Amniotic stem cell (primary cell): ENCODE results near the gene ZNF710.

ENCODE experiments used
- DNase-seq: peaks from one replicate; lab custom pipeline; 2025; lab: John Stamatoyannopoulos, UW

Gene ZNF710

GRCh38 chr15:90039996-90040395 is 38.9 kb downstream of the ZNF710 start:
- no peak for DNase-seq

DNA sequence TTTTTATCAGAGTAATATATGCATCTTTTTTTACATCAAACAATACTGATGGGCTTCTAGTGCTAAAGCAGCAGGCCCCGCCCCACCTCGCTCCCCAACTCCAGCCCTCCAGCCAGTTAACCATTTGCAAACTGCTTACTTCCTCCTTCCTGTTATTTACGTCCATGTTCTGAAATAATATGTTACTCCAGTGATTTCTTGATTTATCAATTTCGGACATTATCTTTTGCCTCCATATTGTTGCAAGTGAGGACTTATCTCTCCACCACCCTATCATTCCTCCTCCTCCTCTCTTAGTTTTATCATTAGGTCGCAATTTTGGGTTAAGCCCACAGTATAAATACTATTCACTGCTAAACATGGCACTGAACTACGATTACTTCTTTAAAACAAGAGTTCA is 39.5 kb downstream of the ZNF710 start:
- no peak for DNase-seq

DNA sequence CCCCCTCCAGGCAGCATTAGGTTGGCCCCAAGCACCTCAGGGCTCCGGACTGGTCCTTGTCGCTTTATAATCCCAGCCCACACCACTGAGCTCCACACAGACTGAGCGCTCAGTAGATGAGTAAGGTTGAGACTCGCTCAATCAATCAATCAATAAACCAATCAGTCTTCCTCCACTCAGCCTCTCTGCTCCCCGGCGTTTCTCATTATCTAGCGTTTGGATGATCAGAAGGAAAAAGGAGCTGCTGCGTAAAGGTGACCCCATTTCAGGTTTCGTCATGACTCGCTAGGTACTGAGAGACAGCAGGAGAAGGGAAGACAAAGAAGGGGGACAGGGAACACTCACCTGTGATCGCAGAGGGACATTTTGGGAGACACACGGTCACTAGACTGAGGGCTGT is 41.2 kb downstream of the ZNF710 start:
- DNase-seq: no peak

- DNase-seq: no peak
These were observed 41.8 kb downstream of the ZNF710 start for GRCh38 chr15:90042766-90043529.

DNA sequence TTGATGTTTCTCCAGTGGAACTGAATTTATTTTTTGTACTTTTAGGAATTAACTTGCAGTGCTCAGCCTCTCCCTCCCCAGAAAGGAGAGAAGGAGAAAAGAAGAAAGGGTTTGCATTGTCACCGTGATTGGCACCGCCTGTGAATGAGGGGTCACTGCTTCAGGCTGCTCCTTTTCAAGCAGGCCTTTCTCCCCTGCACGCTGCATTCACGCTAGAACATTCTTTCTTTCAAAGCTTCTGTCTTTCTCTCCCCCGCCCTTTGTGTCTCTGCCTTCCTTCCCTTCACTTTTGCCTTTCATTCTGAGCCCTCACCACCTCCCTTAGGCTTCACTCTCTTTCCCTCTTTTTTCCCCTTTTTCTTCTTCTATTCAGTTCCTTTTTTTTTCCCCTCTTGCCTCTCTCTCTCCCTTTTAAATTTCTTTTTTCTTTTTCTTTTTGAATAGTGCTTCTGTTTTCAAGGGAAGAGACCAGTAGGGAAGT is 42.4 kb downstream of the ZNF710 start:
- DNase-seq: no peak

GRCh38 chr15:90044191-90044590 is 43.1 kb downstream of the ZNF710 start:
- no peak for DNase-seq

DNA sequence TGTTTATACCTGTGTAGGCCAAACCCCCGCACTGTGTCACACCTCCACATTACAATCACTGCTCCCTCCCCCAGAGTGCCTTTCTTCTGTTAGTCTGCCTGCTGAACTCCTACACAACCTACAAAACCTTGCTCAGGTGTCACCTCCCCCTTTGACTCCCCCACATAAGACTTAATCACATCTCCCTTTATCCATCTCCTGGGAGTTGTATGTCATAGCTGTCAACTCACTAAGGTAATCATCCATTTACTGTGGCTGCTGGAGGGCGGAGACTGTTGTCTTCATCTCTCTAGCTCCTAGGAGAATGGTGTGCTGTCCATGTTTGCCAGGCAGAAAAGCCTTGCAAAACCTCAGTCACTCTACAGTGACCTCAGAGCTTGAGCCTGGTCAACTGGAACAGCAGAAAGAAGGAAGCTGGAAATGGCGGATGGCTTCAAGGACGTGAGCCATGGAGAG is 43.8 kb downstream of the ZNF710 start:
- no peak for DNase-seq

- DNase-seq: no peak
These were observed 45.2 kb downstream of the ZNF710 start for GRCh38 chr15:90046289-90046688.

- DNase-seq: no peak
These were observed 45.8 kb downstream of the ZNF710 start for GRCh38 chr15:90046911-90047392.

DNA sequence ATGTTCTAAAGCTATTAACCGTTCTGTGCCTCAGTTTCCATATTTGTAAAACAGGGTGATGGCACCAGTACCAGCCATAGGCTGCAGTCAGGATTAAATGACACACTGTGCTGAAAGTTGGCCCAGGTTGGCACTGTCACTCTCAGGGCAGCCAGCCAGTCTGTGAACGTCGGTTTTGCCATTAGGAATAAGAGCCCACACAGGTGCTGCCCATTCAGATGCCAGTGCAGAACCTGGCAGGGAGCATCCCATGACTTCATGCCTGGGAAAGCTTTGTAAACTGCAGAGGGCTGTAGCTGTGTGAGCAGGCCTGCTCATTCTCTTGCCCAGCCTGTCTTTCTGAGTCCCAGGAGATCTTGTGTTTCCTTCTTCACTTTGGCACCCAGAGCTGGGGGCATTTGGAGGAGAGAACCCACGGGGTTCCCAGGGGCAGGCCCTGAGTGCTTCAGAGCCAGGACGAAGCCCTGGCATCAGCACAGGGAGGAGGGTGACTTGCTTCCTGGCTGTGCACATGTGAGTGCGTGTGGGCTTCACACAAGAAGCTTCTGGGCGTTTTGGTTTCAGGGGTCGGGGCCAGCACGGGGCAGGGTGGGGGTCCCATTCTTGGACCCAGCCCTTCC is 46.9 kb downstream of the ZNF710 start:
- no peak for DNase-seq

- DNase-seq: no peak
These were observed 47.9 kb downstream of the ZNF710 start for GRCh38 chr15:90049030-90049429.

DNA sequence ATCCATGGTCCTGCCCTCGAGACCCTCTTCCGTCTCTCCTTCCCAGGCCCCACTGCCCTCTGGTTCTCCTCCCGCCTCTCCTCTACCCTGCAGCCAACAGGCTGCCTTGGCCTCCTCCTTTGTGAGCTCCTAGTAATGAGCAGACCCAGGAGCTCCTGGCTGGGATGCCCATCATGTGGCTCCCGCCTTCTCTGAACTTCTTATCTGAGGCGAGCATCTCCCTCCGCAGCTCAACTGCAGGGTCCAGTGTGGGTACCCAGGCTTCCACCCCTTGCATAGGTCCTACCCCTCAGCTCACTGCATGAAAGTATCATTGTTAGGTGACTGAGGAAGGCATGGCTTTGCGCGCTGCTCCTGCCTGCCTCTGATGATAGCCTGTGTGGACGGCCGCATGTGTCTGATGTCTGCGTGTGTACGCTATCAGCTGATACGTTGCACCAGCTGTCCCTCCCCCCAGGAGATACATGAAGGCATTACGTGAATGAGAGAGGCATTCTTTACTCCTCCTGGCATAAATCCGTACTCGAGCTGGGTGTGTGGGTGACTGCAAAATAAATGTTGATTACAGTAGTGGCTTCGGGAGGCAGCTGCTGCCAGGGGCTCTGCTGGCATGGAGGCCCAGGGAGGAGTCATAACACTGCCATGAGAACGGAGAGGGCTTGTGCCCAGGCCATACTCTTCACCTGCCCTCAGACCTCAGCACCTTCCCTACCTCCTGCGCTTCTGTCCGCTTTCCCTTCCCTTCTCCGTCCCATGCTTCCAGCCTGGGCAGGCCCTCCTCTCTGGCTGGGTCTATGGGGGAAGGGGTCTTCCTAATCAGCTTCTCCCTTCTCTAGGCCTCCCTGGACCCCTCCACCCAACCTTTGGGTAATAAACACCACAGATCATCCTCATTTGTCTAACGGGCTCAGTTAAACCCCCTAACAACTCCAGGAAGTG is 48.8 kb downstream of the ZNF710 start:
- no peak for DNase-seq

DNA sequence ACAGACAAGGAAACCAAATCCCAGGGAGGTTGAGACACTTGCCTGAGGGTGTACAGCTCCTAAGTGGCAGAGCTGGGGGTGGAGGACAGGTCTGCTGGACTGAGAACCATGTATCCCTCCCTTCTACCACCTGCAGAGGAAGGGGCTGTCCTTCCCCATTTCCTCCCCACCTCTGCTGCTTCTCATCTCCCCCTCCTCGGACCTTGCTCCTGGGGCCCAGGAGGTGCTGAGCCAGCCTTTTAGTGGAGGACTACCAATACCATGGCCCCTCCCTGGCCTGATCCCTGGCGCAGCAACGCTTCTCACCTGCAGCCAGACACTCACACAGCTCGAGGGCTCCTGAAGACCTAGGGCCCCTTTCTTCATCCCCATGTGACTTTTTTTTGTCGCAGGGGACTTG is 50.8 kb downstream of the ZNF710 start:
- DNase-seq: no peak

GRCh38 chr15:90053685-90054466 is 52.8 kb downstream of the ZNF710 start:
- DNase-seq: no peak

DNA sequence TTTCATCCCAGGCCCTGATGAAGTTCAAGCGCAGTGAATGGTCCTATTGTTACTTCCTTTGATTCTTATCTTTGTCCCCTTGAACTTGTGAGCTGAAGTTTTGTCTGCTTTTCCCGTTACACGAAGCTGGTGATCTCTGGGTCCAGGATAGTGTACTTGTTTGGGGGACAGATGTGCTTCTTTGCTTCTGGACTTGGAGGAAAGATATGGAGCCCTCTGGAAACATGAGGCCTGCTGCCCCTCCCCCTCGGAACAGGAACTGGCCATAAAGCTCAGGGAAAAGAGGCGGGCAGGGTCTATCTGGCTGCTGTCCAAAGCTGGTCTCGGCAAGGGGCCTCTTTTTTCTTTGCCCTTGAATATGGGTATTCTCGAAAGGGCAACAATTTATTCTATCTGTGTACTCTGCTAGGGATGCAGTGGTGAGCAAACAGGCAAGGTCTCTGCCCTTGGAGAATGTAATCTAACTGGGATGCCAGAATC is 53.5 kb downstream of the ZNF710 start:
- no peak for DNase-seq

DNA sequence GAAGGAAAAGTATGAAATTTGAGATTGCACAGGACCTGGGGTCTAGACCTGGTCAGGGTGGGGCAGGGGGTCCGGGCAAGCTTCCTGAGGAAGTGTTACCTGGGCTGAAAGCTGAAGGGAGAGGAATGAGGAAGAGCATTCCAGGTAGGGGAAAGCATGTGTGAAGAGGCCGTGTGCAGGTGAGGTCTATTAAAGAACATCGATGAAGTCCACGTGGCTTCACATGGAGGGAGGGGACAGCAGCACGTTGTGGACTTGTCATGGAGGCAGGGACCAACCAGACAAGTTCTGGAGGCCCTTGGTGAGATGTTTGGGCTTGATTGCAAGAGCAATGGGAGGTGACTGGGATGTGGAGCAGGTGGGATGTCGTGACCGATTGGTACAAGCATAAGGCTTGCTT is 54.1 kb downstream of the ZNF710 start:
- DNase-seq: no peak

GRCh38 chr15:90056529-90056928 is 55.4 kb downstream of the ZNF710 start:
- DNase-seq: no peak

GRCh38 chr15:90058308-90058707 is 57.2 kb downstream of the ZNF710 start:
- no peak for DNase-seq

DNA sequence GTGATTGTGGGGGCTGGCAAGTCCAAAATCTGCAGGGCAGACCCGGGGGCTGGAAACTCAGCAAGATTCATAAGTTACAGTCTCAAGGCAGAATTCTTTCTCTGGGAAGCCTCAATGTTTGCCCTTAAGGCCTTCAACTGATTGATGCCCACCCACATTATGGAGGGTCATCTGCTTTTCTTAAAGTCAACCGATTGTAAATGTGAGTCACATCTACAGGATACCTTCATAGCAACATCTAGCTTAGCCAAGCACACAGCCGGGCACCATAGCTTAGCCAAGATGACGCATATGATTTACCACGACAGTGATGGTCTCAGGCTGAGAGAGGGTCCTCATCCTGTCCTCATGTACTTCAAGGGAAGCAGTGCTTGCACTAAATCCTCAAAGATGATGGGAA is 57.7 kb downstream of the ZNF710 start:
- no peak for DNase-seq

- no peak for DNase-seq
These were observed 58.3 kb downstream of the ZNF710 start for GRCh38 chr15:90059208-90059985.

GRCh38 chr15:90060797-90061196 is 59.7 kb downstream of the ZNF710 start:
- no peak for DNase-seq
